H1 (cell line): ENCODE data around the gene HOXD10.

Experiments used
- BCL11A ChIP-seq, 2 experiments: IDR thresholded peaks; one replicate each; pipeline ENCODE4 v1.6.1; 2011; ENCODE audit warnings: low read depth in 2 of 2, low read length in 2 of 2, mild to moderate bottlenecking in 2 of 2
- CEBPB ChIP-seq: IDR thresholded peaks from 2 replicates; pipeline ENCODE4 v1.6.1; 2012; ENCODE audit warnings: low read depth, low read length
- POLR2A ChIP-seq, 2 experiments: IDR thresholded peaks; 1 replicate in 1 of 2; 2 replicates in 1 of 2; pipeline ENCODE4 v1.6.1; 2011; ENCODE audit warnings: low read depth in 2 of 2, low read length in 2 of 2, mild to moderate bottlenecking in 2 of 2; ENCODE audit errors: control extremely low read depth in 1 of 2

DNA sequence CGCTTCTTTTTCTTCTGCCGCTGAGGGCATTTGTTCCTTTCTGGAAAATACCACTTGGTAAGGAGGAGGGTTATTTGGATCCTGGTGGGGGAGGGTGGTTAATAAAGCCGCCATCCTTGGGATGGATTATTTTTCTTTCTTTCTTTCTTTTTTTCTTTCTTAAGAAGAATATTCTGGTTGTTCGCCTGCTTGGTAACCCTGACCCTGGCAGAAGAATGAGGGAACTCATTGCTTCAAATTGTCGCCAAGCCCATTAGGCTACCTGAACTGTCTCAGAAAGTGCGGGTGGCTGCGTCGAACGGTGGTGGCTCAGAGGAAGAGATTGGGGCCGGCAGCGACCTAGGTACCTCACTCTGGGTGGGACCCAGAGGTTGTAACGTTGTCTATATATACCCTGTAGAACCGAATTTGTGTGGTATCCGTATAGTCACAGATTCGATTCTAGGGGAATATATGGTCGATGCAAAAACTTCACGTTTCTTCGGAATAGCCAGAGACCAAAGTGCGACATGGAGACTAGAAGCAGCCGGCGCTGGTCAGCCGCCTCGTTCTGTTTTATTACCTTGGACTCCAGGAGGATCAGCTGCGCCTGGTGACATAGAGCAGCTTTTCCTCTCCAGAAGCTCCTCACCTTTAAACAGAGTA lies 33.5 kb downstream of the HOXD10 start:
- TF ChIP-seq POLR2A (IDR thresholded peaks at IDR 0.05; ENCODE audit: control extremely low read depth in 1 of 2, low read depth in 2 of 2, low read length in 2 of 2) (no peak), BCL11A (IDR thresholded peaks at IDR 0.05; ENCODE audit: low read depth in 2 of 2, low read length in 2 of 2) (no peak), CEBPB (no peak)
